Keratinocyte (primary cell): ENCODE results near the gene LTB4R2. TPM values are rescaled to one million over a fixed set of nuclear protein-coding genes. Genes with fewer than 3 reads are reported as not detected.

Experiments used
- DNase-seq: peaks from one replicate; pipeline ENCODE4 v3.0.0-alpha.2; 2011; ENCODE audit warnings: low read depth, missing footprints, low spot score
- FAIRE-seq: peaks from 2 replicates; lab custom pipeline; 2011; peaks lifted over from hg19 to GRCh38; lab: Jason Lieb, UNC
- H2AFZ ChIP-seq: 2 replicates; pipeline ENCODE4 v1.6.0; 2012; ENCODE audit warnings: low read length, control low read depth, inconsistent platforms; ENCODE audit not compliant: control insufficient read depth
- H3K27ac ChIP-seq: 2 replicates; pipeline ENCODE4 v1.5.1; 2011; ENCODE audit warnings: low read length; ENCODE audit not compliant: control insufficient read depth, insufficient read depth
- H3K27me3 ChIP-seq: 3 replicates; pipeline ENCODE4 v1.6.0; 2011; ENCODE audit warnings: low read length; ENCODE audit not compliant: control insufficient read depth, insufficient read depth; ENCODE audit errors: extremely low read depth
- H3K36me3 ChIP-seq, 2 experiments: 2 replicates in 1 of 2; 3 replicates in 1 of 2; pipeline ENCODE4 v1.5.1; 2011; ENCODE audit warnings: low read length in 2 of 2, mild to moderate bottlenecking in 1 of 2; ENCODE audit not compliant: control insufficient read depth in 2 of 2, insufficient read depth in 2 of 2; ENCODE audit errors: extremely low read depth in 1 of 2
- H3K4me1 ChIP-seq: 3 replicates; pipeline ENCODE4 v1.5.1; 2011; ENCODE audit warnings: low read length; ENCODE audit not compliant: control insufficient read depth, insufficient read depth; ENCODE audit errors: extremely low read depth
- H3K4me2 ChIP-seq: 3 replicates; pipeline ENCODE4 v1.6.0; 2011; ENCODE audit warnings: low read depth, low read length; ENCODE audit not compliant: control insufficient read depth, insufficient read depth; ENCODE audit errors: extremely low read depth
- H3K4me3 ChIP-seq, 3 experiments: fragments of 200-600 bp in 1 of 3; sonication (generic) in 1 of 3; 2 replicates in 2 of 3; 3 replicates in 1 of 3; pipeline ENCODE4 v1.5.1; 2011 to 2016; ENCODE audit warnings: low read length in 3 of 3, mild to moderate bottlenecking in 3 of 3, control low read depth in 2 of 3, inconsistent platforms in 1 of 3, low read depth in 1 of 3, mixed read lengths in 1 of 3, mixed run types in 1 of 3, moderate library complexity in 1 of 3; ENCODE audit not compliant: control insufficient read depth in 2 of 3, insufficient read depth in 2 of 3; ENCODE audit errors: extremely low read depth in 1 of 3
- H3K79me2 ChIP-seq: 2 replicates; pipeline ENCODE4 v1.6.0; 2012; ENCODE audit warnings: low read length; ENCODE audit not compliant: control insufficient read depth, insufficient read depth
- H3K9ac ChIP-seq: 3 replicates; pipeline ENCODE4 v1.6.0; 2011; ENCODE audit warnings: low read length; ENCODE audit not compliant: control insufficient read depth, insufficient read depth; ENCODE audit errors: extremely low read depth
- H3K9me1 ChIP-seq: 3 replicates; pipeline ENCODE4 v1.6.0; 2011; ENCODE audit warnings: low read length; ENCODE audit not compliant: control insufficient read depth, insufficient read depth; ENCODE audit errors: extremely low read depth
- H3K9me3 ChIP-seq: 2 replicates; pipeline ENCODE4 v1.5.1; 2012; ENCODE audit warnings: low read depth, low read length; ENCODE audit not compliant: control insufficient read depth
- H4K20me1 ChIP-seq: 3 replicates; pipeline ENCODE4 v1.6.0; 2011; ENCODE audit warnings: low read length; ENCODE audit not compliant: control insufficient read depth, insufficient read depth; ENCODE audit errors: extremely low read depth
- CTCF ChIP-seq, 3 experiments: IDR thresholded peaks in 1 of 3; conservative IDR thresholded peaks in 1 of 3; optimal IDR thresholded peaks in 1 of 3; 2 replicates in 2 of 3; 3 replicates in 1 of 3; pipeline versions ENCODE3 to v1.5.1; 2011; ENCODE audit warnings: low read length in 3 of 3, mild to moderate bottlenecking in 3 of 3, moderate library complexity in 2 of 3, control low read depth in 1 of 3, inconsistent platforms in 1 of 3; ENCODE audit not compliant: insufficient read depth in 2 of 3; ENCODE audit errors: extremely low read depth in 1 of 3
- EZH2 ChIP-seq: IDR thresholded peaks from one replicate; pipeline ENCODE4 v1.6.1; 2012; ENCODE audit warnings: inconsistent platforms, mild to moderate bottlenecking, low read length, moderate library complexity
- dilution Hi-C: fragments of 300-500 bp; cut with MboI; formaldehyde crosslinking; loops from one replicate; pipeline ENCODE4 v1.7.0; 2020; ENCODE audit warnings: low sequenced_read_pairs; ENCODE audit not compliant: extremely low pct_ligation_motif_present
- polyA plus RNA-seq, 5 experiments: library from polyadenylated mRNA; depleted of rRNA in 3 of 5; stranded (reverse) in 3 of 5; stranded (forward) in 1 of 5; unstranded in 1 of 5; fragments of >200 nt; gene quantifications; 1 replicate in 1 of 5; 2 replicates in 3 of 5; 3 replicates in 1 of 5; pipeline versions ENCODE4 v1.2.1 to v1.2.3, GENCODE V29; 2011 to 2012; ENCODE audit warnings: missing spikeins in 2 of 5, low read depth in 1 of 5, low replicate concordance in 1 of 5

The LTB4R2 gene
- polyA plus RNA-seq, 1 donor (not counting 4 experiments of a cell fraction or from before 2014, with no cell fraction given), result 7.9 TPM

- Histone ChIP-seq H3K27ac (no peak overlapping the region), H3K79me2 (no peaks in the 10 kb centered on the region), H4K20me1 (no peaks in the 10 kb centered on the region), H3K4me2 (no peak overlapping the region), H2AFZ (no peak overlapping the region), H3K9me1 (no peaks in the 10 kb centered on the region), H3K4me3 (no peak overlapping the region), H3K27me3 (no peaks in the 10 kb centered on the region), H3K9ac (no peak overlapping the region), H3K4me1 (peaks cover 33% of the 10 kb centered on the region), H3K36me3 (peaks cover 5 to 11% of the 10 kb centered on the region in 2 experiments), H3K9me3 (no peaks in the 10 kb centered on the region)
- no peak for FAIRE-seq
- no peak for DNase-seq
- dilution Hi-C loops, result no loop called here
- TF ChIP-seq CTCF (optimal IDR thresholded peaks at IDR 0.05 in 1 of 3, IDR thresholded peaks at IDR 0.05 in 1 of 3, conservative IDR thresholded peaks at IDR 0.05 in 1 of 3; ENCODE audit: extremely low read depth in 1 of 3, insufficient read depth in 2 of 3, low read length in 3 of 3) (no peak), EZH2 (no peak)
These were observed 48.5 kb upstream of the LTB4R2 start for GRCh38 chr14:24261256-24261968.

GRCh38 chr14:24261969-24262327, 48.0 kb upstream of the LTB4R2 start:
- Histone ChIP-seq H3K79me2 (no peaks in the 10 kb centered on the region), H3K4me1 (peaks cover 33% of the 10 kb centered on the region), H3K4me2 (no peak overlapping the region), H3K9me1 (no peaks in the 10 kb centered on the region), H3K9me3 (no peaks in the 10 kb centered on the region), H2AFZ (no peak overlapping the region), H3K36me3 (peaks cover 10 to 12% of the 10 kb centered on the region in 2 experiments), H4K20me1 (no peaks in the 10 kb centered on the region), H3K9ac (no peak overlapping the region), H3K27ac (no peak overlapping the region), H3K4me3 (no peak overlapping the region), H3K27me3 (no peaks in the 10 kb centered on the region)
- FAIRE-seq (no peak), DNase-seq (no peak)
- dilution Hi-C loops, result no loop called here
- TF ChIP-seq EZH2 (no peak), CTCF (optimal IDR thresholded peaks at IDR 0.05 in 1 of 3, IDR thresholded peaks at IDR 0.05 in 1 of 3, conservative IDR thresholded peaks at IDR 0.05 in 1 of 3; ENCODE audit: extremely low read depth in 1 of 3, insufficient read depth in 2 of 3, low read length in 3 of 3) (no peak)
